HEK293 (cell line): Measurements from ENCODE around the gene ZMPSTE24.

Experiments
- CTCF ChIP-seq: fragments of 450-650 bp; formaldehyde crosslinking; IDR thresholded peaks from 2 replicates; pipeline ENCODE4 v1.5.1; 2016; ENCODE audit warnings: missing biosample characterization, missing genetic modification characterization
- ZNF837 ChIP-seq: fragments of 450-650 bp; formaldehyde crosslinking; IDR thresholded peaks from 2 replicates; pipeline ENCODE4 v1.5.1; 2016; ENCODE audit warnings: missing biosample characterization, missing genetic modification characterization

- TF ChIP-seq CTCF (no peak), ZNF837 (tag by site-specific recombination) (no peak)
These were observed 8.9 kb downstream of the ZMPSTE24 start for GRCh38 chr1:40266786-40267535.
